ENCODE results near the gene GUCY1B1. TPM values are rescaled to one million over a fixed set of nuclear protein-coding genes. Genes with fewer than 3 reads are reported as not detected.

The GUCY1B1 gene
- total RNA-seq (2021): 0.38 and 0.39 TPM in 2 replicates
- percentile 12 among the genes with signal in this experiment for Bru-seq, nascent RNA
- percentile 14 among the genes with signal in this experiment for BruChase-seq, experiment 1, labeled RNA remaining after a 2-hour chase
- BruChase-seq, experiment 2, labeled RNA remaining after a 6-hour chase: percentile 11 among the genes with signal in this experiment
- long read RNA-seq: 0 reads

- H3K9me3 ChIP-seq (ENCODE audit: insufficient read depth, low read depth): no peaks in the 10 kb centered on the region
- H3K27ac ChIP-seq: no peak within 1 kb of the TSS
- peak within 1 kb of the TSS; percentile 55 for H3K4me3 ChIP-seq
- H4K20me1 ChIP-seq (ENCODE audit: insufficient read depth): no peaks in the 10 kb centered on the region
- H3K36me3 ChIP-seq (ENCODE audit: low read depth): no peaks in the 10 kb centered on the region
- POLR2A ChIA-PET (ENCODE audit: unreplicated experiment): no interaction called here
- H3K9me2 ChIP-seq (ENCODE audit: insufficient read depth): no peaks in the 10 kb centered on the region
- CTCF ChIA-PET: no interaction called here
- no peaks in the 10 kb centered on the region for H3K79me2 ChIP-seq (ENCODE audit: low read depth)
- intact Hi-C loops (cut with micrococcal nuclease; ENCODE audit: unreplicated experiment): loop anchor here (5.0 kb wide), 1 partner anchor 156 kb away; no protein-coding TSS in a partner anchor
- H3K4me2 ChIP-seq: peak within 1 kb of the TSS; percentile 78
- peak; percentile 64 to 77 for DNase-seq
- no peaks in the 10 kb centered on the region for H3K4me1 ChIP-seq (replicated peaks; ENCODE audit: insufficient read depth)
- H2AFZ ChIP-seq: peak within 1 kb of the TSS; percentile 80
- H3K27me3 ChIP-seq (ENCODE audit: insufficient read depth, low read depth): no peaks in the 10 kb centered on the region; the same call in 1 of the 2 replicates
- H3F3A ChIP-seq (ENCODE audit: insufficient read depth, low read depth): no peaks in the 10 kb centered on the region
- TF ChIP-seq EZH2 (IDR thresholded peaks at IDR 0.05; ENCODE audit: low read depth) (no peak), CTCF (conservative IDR thresholded peaks at IDR 0.05) (no peak)
- no TSS peak for BruUV-seq (replicated peaks)
Observed at GRCh38 chr4:155758481-155759371, at the start of gene GUCY1B1. Gene GUCY1B1, plus strand, starts transcription at chr4:155759021. Its CDS starts 120 bp downstream, at chr4:155759141.

- DNase-seq: no peak
- Histone ChIP-seq H4K20me1 (ENCODE audit: insufficient read depth) (no peaks in the 10 kb centered on the region), H3K4me2 (no peak overlapping the region), H3K9me2 (ENCODE audit: insufficient read depth) (no peaks in the 10 kb centered on the region), H3K4me3 (no peak overlapping the region), H3K9me3 (ENCODE audit: insufficient read depth, low read depth) (no peaks in the 10 kb centered on the region), H3F3A (ENCODE audit: insufficient read depth, low read depth) (no peaks in the 10 kb centered on the region), H2AFZ (no peak overlapping the region), H3K27me3 (ENCODE audit: insufficient read depth, low read depth) (no peaks in the 10 kb centered on the region), H3K79me2 (ENCODE audit: low read depth) (no peaks in the 10 kb centered on the region), H3K36me3 (ENCODE audit: low read depth) (no peaks in the 10 kb centered on the region), H3K4me1 (replicated peaks; ENCODE audit: insufficient read depth) (peaks cover 6% of the 10 kb centered on the region), H3K27ac (no peak overlapping the region)
- TF ChIP-seq CTCF (conservative IDR thresholded peaks at IDR 0.05) (no peak), EZH2 (IDR thresholded peaks at IDR 0.05; ENCODE audit: low read depth) (no peak)
- intact Hi-C loops (cut with micrococcal nuclease; ENCODE audit: unreplicated experiment): no loop called here
- ChIA-PET POLR2A (ENCODE audit: unreplicated experiment) (no interaction called here), CTCF (no interaction called here)
- no TSS peak for BruUV-seq (replicated peaks)
Observed at GRCh38 chr4:155709918-155710317, 48.9 kb upstream of the GUCY1B1 start.

DNA sequence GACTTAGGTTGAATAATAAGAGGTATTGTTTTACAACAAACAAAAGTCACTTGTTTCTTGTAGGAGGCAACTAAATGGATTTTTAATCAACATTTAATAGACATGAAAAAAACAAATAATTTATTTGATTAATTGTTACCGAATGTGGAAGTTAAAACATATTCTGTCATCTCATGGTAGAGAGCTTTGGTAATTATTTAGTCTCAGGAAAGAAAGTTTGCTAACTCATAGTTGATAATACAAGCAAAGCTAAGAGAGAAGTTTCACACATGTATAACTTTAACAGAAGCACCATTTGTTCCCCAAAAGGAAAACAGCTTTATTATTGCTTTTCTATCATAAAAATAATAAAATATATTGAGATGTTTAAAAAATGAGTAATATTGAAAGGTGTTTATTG lies 47.3 kb upstream of the GUCY1B1 start:
- BruUV-seq (replicated peaks): no TSS peak
- Histone ChIP-seq H3K79me2 (ENCODE audit: low read depth) (no peaks in the 10 kb centered on the region), H4K20me1 (ENCODE audit: insufficient read depth) (no peaks in the 10 kb centered on the region), H2AFZ (no peak overlapping the region), H3K27ac (no peak overlapping the region), H3K36me3 (ENCODE audit: low read depth) (no peaks in the 10 kb centered on the region), H3K9me2 (ENCODE audit: insufficient read depth) (no peaks in the 10 kb centered on the region), H3K4me2 (no peak overlapping the region), H3K27me3 (ENCODE audit: insufficient read depth, low read depth) (no peaks in the 10 kb centered on the region), H3K9me3 (ENCODE audit: insufficient read depth, low read depth) (no peaks in the 10 kb centered on the region), H3K4me1 (replicated peaks; ENCODE audit: insufficient read depth) (no peaks in the 10 kb centered on the region), H3K4me3 (no peak overlapping the region), H3F3A (ENCODE audit: insufficient read depth, low read depth) (no peaks in the 10 kb centered on the region)
- TF ChIP-seq EZH2 (IDR thresholded peaks at IDR 0.05; ENCODE audit: low read depth) (no peak), CTCF (conservative IDR thresholded peaks at IDR 0.05) (no peak)
- DNase-seq: no peak
- CTCF ChIA-PET: no interaction called here
- intact Hi-C loops (cut with micrococcal nuclease; ENCODE audit: unreplicated experiment): no loop called here
- POLR2A ChIA-PET (ENCODE audit: unreplicated experiment): no interaction called here

Measured in PC-9 (cell line).